Measurements from ENCODE around the gene KCNV2.

DNA sequence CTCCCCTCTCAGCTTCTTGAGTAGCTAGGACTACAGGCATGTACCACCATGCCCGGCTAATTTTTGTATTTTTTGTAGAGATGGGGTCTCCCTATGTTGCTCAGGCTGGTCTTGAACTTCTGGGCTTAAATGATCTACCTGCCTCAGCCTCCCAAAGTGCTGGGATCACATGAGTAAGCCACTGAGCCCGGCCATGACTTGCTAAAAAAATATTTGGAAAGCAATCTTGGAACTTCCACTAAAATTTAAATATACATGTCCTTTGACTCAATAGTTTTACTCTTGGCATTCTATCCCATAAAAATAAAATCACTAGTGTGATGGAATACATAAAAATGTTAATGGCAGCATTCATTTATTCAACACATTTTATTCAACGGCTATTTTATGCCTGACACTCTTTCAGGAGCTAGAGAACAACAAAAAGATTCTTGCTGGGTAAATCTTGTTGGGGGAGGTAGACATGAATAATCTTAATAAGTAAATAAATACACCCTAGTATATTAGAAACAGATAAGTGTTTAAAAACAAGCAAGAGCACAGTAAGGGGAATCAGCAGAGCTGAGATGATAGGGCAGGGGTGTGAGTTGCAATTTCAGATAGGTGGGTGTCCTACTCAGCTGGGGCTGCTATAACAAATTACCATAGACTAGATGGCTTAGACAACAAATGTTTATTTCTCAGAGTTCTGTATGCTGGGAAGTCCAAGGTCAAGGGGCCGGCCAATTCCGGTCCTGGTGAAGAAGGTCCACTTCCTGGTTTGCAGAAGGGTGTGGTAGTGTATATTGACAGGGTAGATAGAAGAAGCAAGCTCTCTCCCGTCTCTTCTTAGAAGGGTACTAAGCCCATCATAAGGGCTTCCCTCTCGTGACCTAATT is 50.7 kb downstream of the KCNV2 start:
- TF ChIP-seq POLR2A (IDR thresholded peaks at IDR 0.05; ENCODE audit: low read depth, low read length), result no peak
- TF ChIP-seq TAF1 (IDR thresholded peaks at IDR 0.05; ENCODE audit: borderline replicate concordance, low read depth, low read length), result no peak
